K562 (cell line): Measurements from ENCODE around the gene CYBB. TPM values are rescaled to one million over a fixed set of nuclear protein-coding genes. Genes with fewer than 3 reads are reported as not detected.

Experiments used
- ATAC-seq: fragments of 200-7000 bp; cut with Tn5 transposase; 3 replicates; pipeline ENCODE4 v1.9.1; 2020; ENCODE audit warnings: moderate library complexity
- BruUV-seq: library from RNA; stranded (reverse); fragments of 400-500 nt; replicated peaks from 2 replicates; lab custom pipeline; 2021; lab: Mats Ljungman, UMichigan
- CTCF ChIA-PET: fragments of 300-600 bp; formaldehyde crosslinking; extraction: SDS; loops from one replicate; lab custom pipeline; 2021; ENCODE audit warnings: low intra/inter-chr PET ratio; lab: Yijun Ruan, JAX
- POLR2A ChIA-PET: fragments of 300-600, 350-650 bp; sonication (Branson Sonifier 250); formaldehyde crosslinking; extraction: SDS; loops from one replicate; lab custom pipeline; 2021; ENCODE audit warnings: antibody characterized with exemption, inconsistent platforms; lab: Yijun Ruan, JAX
- DNase-seq, 4 experiments: peaks; one replicate each; pipeline versions ENCODE4 v3.0.0 to v3.0.0-alpha.2; 2011 to 2018; ENCODE audit warnings: low spot score in 3 of 4, mixed read lengths in 3 of 4; ENCODE audit errors: extremely low read depth in 1 of 4
- FAIRE-seq: peaks from 2 replicates; lab custom pipeline; 2011; peaks lifted over from hg19 to GRCh38; lab: Jason Lieb, UNC
- H2AFZ ChIP-seq: 2 replicates; pipeline ENCODE4 v1.6.0; 2011; ENCODE audit warnings: low read depth, low read length, control low read depth, inconsistent platforms
- H3K27ac ChIP-seq: fragments of 200-600 bp; 3 replicates; pipeline ENCODE4 v1.8.0; 2011; ENCODE audit warnings: low read depth, mild to moderate bottlenecking, control low read depth, inconsistent platforms, low read length, moderate library complexity, mixed read lengths; ENCODE audit errors: extremely low read depth
- H3K27me3 ChIP-seq, 2 experiments: fragments of 300-600 bp in 1 of 2; 2 replicates in 1 of 2; 3 replicates in 1 of 2; pipeline versions ENCODE4 v1.6.0 to v1.8.0; 2011; ENCODE audit warnings: inconsistent platforms in 2 of 2, low read length in 2 of 2, mild to moderate bottlenecking in 1 of 2, mixed read lengths in 1 of 2, moderate library complexity in 1 of 2; ENCODE audit not compliant: control insufficient read depth in 2 of 2, insufficient read depth in 2 of 2
- H3K36me3 ChIP-seq: fragments of 300-600 bp; 3 replicates; pipeline ENCODE4 v1.8.0; 2011; ENCODE audit warnings: mild to moderate bottlenecking, low read length, inconsistent platforms; ENCODE audit not compliant: control insufficient read depth, insufficient read depth
- H3K4me1 ChIP-seq, 2 experiments: fragments of 200-600 bp in 1 of 2; replicated peaks in 1 of 2; 2 replicates in 1 of 2; 3 replicates in 1 of 2; pipeline versions ENCODE4 v1.5.1 to v1.8.0; 2011; ENCODE audit warnings: inconsistent platforms in 2 of 2, low read length in 2 of 2, mild to moderate bottlenecking in 1 of 2, mixed read lengths in 1 of 2, moderate library complexity in 1 of 2; ENCODE audit not compliant: control insufficient read depth in 2 of 2, insufficient read depth in 2 of 2
- H3K4me2 ChIP-seq: 2 replicates; pipeline ENCODE4 v1.6.1; 2011; ENCODE audit warnings: low read length, control low read depth, inconsistent platforms, mixed read lengths; ENCODE audit not compliant: insufficient read depth
- H3K4me3 ChIP-seq: fragments of 200-600 bp; sonication (generic), shearing (Covaris generic); 2 replicates; pipeline ENCODE4 v1.5.1; 2016; ENCODE audit warnings: control low read depth, inconsistent platforms
- H3K79me2 ChIP-seq: fragments of 200-600 bp; 3 replicates; pipeline ENCODE4 v1.8.0; 2011; ENCODE audit warnings: low read length, inconsistent platforms; ENCODE audit not compliant: control insufficient read depth, insufficient read depth
- H3K9ac ChIP-seq, 2 experiments: 2 replicates each; pipeline versions ENCODE4 v1.6.0 to v1.6.1; 2011; ENCODE audit warnings: low read depth in 2 of 2, low read length in 2 of 2, control low read depth in 1 of 2, inconsistent platforms in 1 of 2, mild to moderate bottlenecking in 1 of 2, mixed read lengths in 1 of 2; ENCODE audit not compliant: insufficient read depth in 1 of 2
- H3K9me1 ChIP-seq: one replicate; pipeline ENCODE4 v1.6.0; 2011; ENCODE audit warnings: inconsistent platforms, mild to moderate bottlenecking, low read length, moderate library complexity; ENCODE audit not compliant: control insufficient read depth, insufficient read depth
- H3K9me3 ChIP-seq: replicated peaks from 2 replicates; pipeline ENCODE4 v1.5.1; 2011; ENCODE audit warnings: low read depth, low read length, inconsistent platforms; ENCODE audit not compliant: control insufficient read depth, insufficient read depth
- H4K20me1 ChIP-seq: replicated peaks from 2 replicates; pipeline ENCODE4 v1.6.1; 2011; ENCODE audit warnings: low read length, inconsistent platforms, mixed read lengths; ENCODE audit not compliant: control insufficient read depth, insufficient read depth
- CAMTA2 ChIP-seq: fragments of 250-450 bp; sonication (Bioruptor Pico); conservative IDR thresholded peaks from 2 replicates; pipeline ENCODE4 v1.5.1; 2022
- CREB1 ChIP-seq, 2 experiments: sonication (generic) in 1 of 2; formaldehyde crosslinking in 1 of 2; IDR thresholded peaks; 2 replicates each; pipeline versions ENCODE4 v1.6.1 to v1.8.0; 2012 to 2022; ENCODE audit warnings: inconsistent platforms in 1 of 2, mild to moderate bottlenecking in 1 of 2, missing genetic modification reagents in 1 of 2, moderate library complexity in 1 of 2
- ETV1 ChIP-seq: fragments of 450-650 bp; conservative IDR thresholded peaks from 2 replicates; pipeline ENCODE4 v1.6.1; 2016; ENCODE audit warnings: missing genetic modification characterization, control low read depth, low read depth, missing compliant biosample characterization
- GABPA ChIP-seq: fragments of 200-800 bp; sonication (Bioruptor generic); conservative IDR thresholded peaks from 2 replicates; pipeline ENCODE4 v1.6.1; 2016; ENCODE audit warnings: low read depth, missing genetic modification characterization, missing compliant biosample characterization
- MTA2 ChIP-seq: fragments of 450-650 bp; IDR thresholded peaks from 2 replicates; pipeline ENCODE4 v1.6.1; 2016; ENCODE audit warnings: low read depth
- NCOA4 ChIP-seq: fragments of 450-650 bp; IDR thresholded peaks from 2 replicates; pipeline ENCODE4 v1.6.1; 2018; ENCODE audit warnings: mild to moderate bottlenecking; ENCODE audit not compliant: partially characterized antibody
- SAFB ChIP-seq: fragments of 200-400 bp; formaldehyde crosslinking; IDR thresholded peaks from 2 replicates; pipeline ENCODE4 v1.6.1; 2017; ENCODE audit warnings: low read depth, low read length, borderline replicate concordance
- SFPQ ChIP-seq: fragments of 200-400 bp; formaldehyde crosslinking; IDR thresholded peaks from 2 replicates; pipeline ENCODE4 v1.6.1; 2017; ENCODE audit warnings: mild to moderate bottlenecking, low read depth, low read length, moderate library complexity
- SIX5 ChIP-seq, 2 experiments: IDR thresholded peaks; 2 replicates each; pipeline ENCODE4 v1.6.1; 2011; ENCODE audit warnings: low read length in 2 of 2, borderline replicate concordance in 1 of 2, low read depth in 1 of 2, mild to moderate bottlenecking in 1 of 2, moderate library complexity in 1 of 2; ENCODE audit not compliant: insufficient read depth in 1 of 2
- SMAD3 ChIP-seq: fragments of 450-650 bp; formaldehyde crosslinking; conservative IDR thresholded peaks from 2 replicates; pipeline ENCODE4 v1.4.0; 2020; ENCODE audit warnings: mild to moderate bottlenecking
- ZC3H8 ChIP-seq: fragments of 450-650 bp; IDR thresholded peaks from 2 replicates; pipeline ENCODE4 v1.6.1; 2017
- ZFP30 ChIP-seq: fragments of 250-450 bp; sonication (Bioruptor Pico); IDR thresholded peaks from 2 replicates; pipeline ENCODE4 v1.8.0; 2022; ENCODE audit warnings: moderate library complexity, mild to moderate bottlenecking, inconsistent platforms, borderline replicate concordance
- ZNF133 ChIP-seq: fragments of 250-450 bp; sonication (Bioruptor Pico); IDR thresholded peaks from 2 replicates; pipeline ENCODE4 v1.4.0; 2020; ENCODE audit warnings: mild to moderate bottlenecking
- in situ Hi-C: fragments of 300-500 bp; cut with MboI; formaldehyde crosslinking; loops from 4 replicates; pipeline ENCODE4 v1.15.0; 2018; ENCODE audit warnings: inconsistent platforms, mixed read lengths
- intact Hi-C: fragments of 100-400 bp; cut with micrococcal nuclease; formaldehyde crosslinking; loops from 2 replicates; pipeline ENCODE4 v1.14.2; 2022
- polyA plus RNA-seq, 8 experiments: library from polyadenylated mRNA; depleted of rRNA in 4 of 8; stranded (reverse) in 5 of 8; unstranded in 3 of 8; fragments of >200 nt; fragmentation: Nextera tagmentation in 2 of 8; fragmentation: Illumina TruSeq in 1 of 8; extraction: Ambion mirVana in 2 of 8; extraction: Trizol in 1 of 8; gene quantifications; 2 replicates each; pipeline versions ENCODE4 v1.2.1 to v1.2.3, GENCODE V29; 2011 to 2014; ENCODE audit warnings: inconsistent platforms in 1 of 8, missing spikeins in 1 of 8
- total RNA-seq, 7 experiments: library from RNA; depleted of rRNA in 6 of 7; stranded (reverse); fragments of >200 nt in 6 of 7; fragmentation: Illumina TruSeq in 2 of 7; extraction: Trizol in 2 of 7; gene quantifications; 2 replicates each; pipeline versions ENCODE4 v1.2.1 to v1.2.3, GENCODE V29; 2011 to 2021; ENCODE audit warnings: low replicate concordance in 1 of 7

CYBB gene
- total and polyA plus RNA-seq, 9 of the 15 experiments (the other 6 are each of a cell fraction or from before 2014, with no cell fraction given): 0.25 to 1.3 (median 0.74) TPM

- intact Hi-C loops: no loop called here
- Histone ChIP-seq H2AFZ (no peak overlapping the region), H3K9ac (no peak overlapping the region), H3K9me1 (no peaks in the 10 kb centered on the region), H3K4me2 (no peak overlapping the region), H3K27ac (no peak overlapping the region), H3K4me1 (no peaks in the 10 kb centered on the region), H3K79me2 (no peaks in the 10 kb centered on the region), H4K20me1 (no peaks in the 10 kb centered on the region), H3K4me3 (no peak overlapping the region), H3K36me3 (no peaks in the 10 kb centered on the region), H3K27me3 (no peaks in the 10 kb centered on the region), H3K9me3 (no peaks in the 10 kb centered on the region)
- ChIA-PET POLR2A (no interaction called here), CTCF (no interaction called here)
- DNase-seq (no peak), ATAC-seq (no peak), FAIRE-seq (no peak)
- in situ Hi-C loops: no loop called here
- TF ChIP-seq NCOA4: no peak
- no peak for TF ChIP-seq SIX5 (IDR thresholded peaks at IDR 0.05; ENCODE audit: borderline replicate concordance in 1 of 2, insufficient read depth in 1 of 2, low read depth in 1 of 2, low read length in 2 of 2)
- no peak for TF ChIP-seq SFPQ
- no peak for TF ChIP-seq ZC3H8
- no peak for TF ChIP-seq SAFB
- no peak for TF ChIP-seq ZFP30
- TF ChIP-seq MTA2: no peak
- TF ChIP-seq ZNF133 (CRISPR knock-in tag): no peak
- no peak for TF ChIP-seq ETV1 (tag)
- TF ChIP-seq CREB1 (IDR thresholded peaks at IDR 0.05): no peak
- TF ChIP-seq CREB1 (CRISPR knock-in tag; IDR thresholded peaks at IDR 0.05): no peak
- TF ChIP-seq GABPA: no peak
- no peak for TF ChIP-seq SMAD3 (CRISPR knock-in tag)
- TF ChIP-seq CAMTA2 (CRISPR knock-in tag): no peak
- no TSS peak for BruUV-seq
Observed at GRCh38 chrX:37763400-37763799, 16.5 kb upstream of the CYBB start.
